SH-SY5Y (cell line): ENCODE results near the gene ADAMTSL3.

Experiments
- GATA2 ChIP-seq: IDR thresholded peaks from 2 replicates; pipeline ENCODE4 v1.6.1; 2011; ENCODE audit warnings: mild to moderate bottlenecking, low read depth, low read length
- GATA3 ChIP-seq: IDR thresholded peaks from 2 replicates; pipeline ENCODE4 v1.6.1; 2011; ENCODE audit warnings: low read depth, mild to moderate bottlenecking, low read length, moderate library complexity

DNA sequence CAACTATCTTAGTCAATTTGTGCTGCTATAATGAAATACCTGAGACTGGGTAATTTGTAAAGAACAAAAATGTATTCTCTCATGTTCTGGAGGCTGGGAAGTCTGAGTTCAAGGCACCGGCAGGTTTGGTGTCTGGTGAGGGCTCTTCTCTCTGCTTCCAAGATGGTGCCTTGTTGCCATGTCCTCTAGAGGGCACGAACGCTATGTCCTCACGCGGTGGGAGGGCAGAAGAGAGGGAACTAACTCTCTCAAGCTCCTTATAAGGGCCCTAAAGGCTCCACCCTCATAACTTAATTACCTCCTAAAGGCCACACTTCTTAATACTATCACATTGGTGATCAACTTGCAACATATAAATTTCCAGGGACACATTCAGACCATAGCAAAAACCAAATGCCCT is 108.4 kb downstream of the ADAMTSL3 start:
- no peak for TF ChIP-seq GATA2
- TF ChIP-seq GATA3 = no peak
